ENCODE measurements around the gene GUCY2C.

GRCh38 chr12:14689996-14690395, 6.4 kb downstream of the GUCY2C start:
- TF ChIP-seq CTCF (IDR thresholded peaks at IDR 0.05; ENCODE audit: insufficient read depth, low read length) (no peak), POLR2AphosphoS5 (IDR thresholded peaks at IDR 0.05; ENCODE audit: low read depth) (no peak)
